Measurements from ENCODE around the gene HDAC9.

The HDAC9 gene

GRCh38 chr7:18995270-18995671, 499.7 kb downstream of the HDAC9 start:
- H3K27me3 ChIP-seq = no peaks in the 10 kb centered on the region
- H3K4me1 ChIP-seq = no peaks in the 10 kb centered on the region
- no peak overlapping the region for H3K9ac ChIP-seq
- H3K36me3 ChIP-seq = no peaks in the 10 kb centered on the region
- no peak for TF ChIP-seq Cebpa-rat (IDR thresholded peaks at IDR 0.05)
- no peaks in the 10 kb centered on the region for H3K9me3 ChIP-seq
- H4K20me1 ChIP-seq = no peaks in the 10 kb centered on the region
- H3K4me2 ChIP-seq = no peak overlapping the region
- H3K4me3 ChIP-seq = no peak overlapping the region
- no peak overlapping the region for H3K27ac ChIP-seq

- Histone ChIP-seq H3K9me3 (no peaks in the 10 kb centered on the region), H3K4me3 (no peak overlapping the region), H3K27ac (no peak overlapping the region), H3K27me3 (no peaks in the 10 kb centered on the region), H3K36me3 (no peaks in the 10 kb centered on the region), H3K9ac (no peak overlapping the region), H3K4me1 (no peaks in the 10 kb centered on the region), H4K20me1 (no peaks in the 10 kb centered on the region), H3K4me2 (no peak overlapping the region)
- no peak for TF ChIP-seq Cebpa-rat (IDR thresholded peaks at IDR 0.05)
Observed at GRCh38 chr7:18995811-18996426, 500.4 kb downstream of the HDAC9 start.

GRCh38 chr7:18996583-18996982, 501.0 kb downstream of the HDAC9 start:
- no peak for TF ChIP-seq Cebpa-rat (IDR thresholded peaks at IDR 0.05)
- Histone ChIP-seq H3K4me2 (no peak overlapping the region), H4K20me1 (no peaks in the 10 kb centered on the region), H3K4me1 (no peaks in the 10 kb centered on the region), H3K4me3 (no peak overlapping the region), H3K36me3 (no peaks in the 10 kb centered on the region), H3K27me3 (no peaks in the 10 kb centered on the region), H3K27ac (no peak overlapping the region), H3K9me3 (no peaks in the 10 kb centered on the region), H3K9ac (no peak overlapping the region)

GRCh38 chr7:18997477-18998150, 502.1 kb downstream of the HDAC9 start:
- H3K27me3 ChIP-seq = no peaks in the 10 kb centered on the region
- H3K9ac ChIP-seq = no peak overlapping the region
- no peak overlapping the region for H3K27ac ChIP-seq
- TF ChIP-seq Cebpa-rat (IDR thresholded peaks at IDR 0.05) = no peak
- no peak overlapping the region for H3K4me3 ChIP-seq
- no peak overlapping the region for H3K4me2 ChIP-seq
- no peaks in the 10 kb centered on the region for H3K36me3 ChIP-seq
- H3K4me1 ChIP-seq = no peaks in the 10 kb centered on the region
- H3K9me3 ChIP-seq = no peaks in the 10 kb centered on the region
- no peaks in the 10 kb centered on the region for H4K20me1 ChIP-seq

- Histone ChIP-seq H3K27ac (no peak overlapping the region), H3K4me2 (no peak overlapping the region)
- no peak for TF ChIP-seq Cebpa-rat (IDR thresholded peaks at IDR 0.05)
Observed at GRCh38 chr7:19000410-19000809, 504.9 kb downstream of the HDAC9 start.

GRCh38 chr7:19001854-19002253, 506.3 kb downstream of the HDAC9 start:
- H3K9ac ChIP-seq = no peak overlapping the region
- H3K4me1 ChIP-seq = no peaks in the 10 kb centered on the region
- H3K27me3 ChIP-seq = no peaks in the 10 kb centered on the region
- H3K4me3 ChIP-seq = no peak overlapping the region
- no peaks in the 10 kb centered on the region for H3K36me3 ChIP-seq
- H3K27ac ChIP-seq = no peak overlapping the region
- no peaks in the 10 kb centered on the region for H4K20me1 ChIP-seq
- H3K9me3 ChIP-seq = no peaks in the 10 kb centered on the region
- no peak for TF ChIP-seq Cebpa-rat (IDR thresholded peaks at IDR 0.05)
- no peak overlapping the region for H3K4me2 ChIP-seq

More at GRCh38 chr7:19000410-19000809, 504.9 kb downstream of the HDAC9 start:
- H3K9ac ChIP-seq = no peak overlapping the region
- no peaks in the 10 kb centered on the region for H3K36me3 ChIP-seq
- no peaks in the 10 kb centered on the region for H3K27me3 ChIP-seq
- H4K20me1 ChIP-seq = no peaks in the 10 kb centered on the region
- H3K9me3 ChIP-seq = no peaks in the 10 kb centered on the region
- no peak overlapping the region for H3K4me3 ChIP-seq
- no peaks in the 10 kb centered on the region for H3K4me1 ChIP-seq

GRCh38 chr7:19009241-19009935, 513.8 kb downstream of the HDAC9 start:
- H3K36me3 ChIP-seq = no peaks in the 10 kb centered on the region
- H3K27ac ChIP-seq = no peak overlapping the region
- no peak overlapping the region for H3K4me2 ChIP-seq
- no peaks in the 10 kb centered on the region for H3K4me1 ChIP-seq
- no peak overlapping the region for H3K9ac ChIP-seq
- TF ChIP-seq Cebpa-rat (IDR thresholded peaks at IDR 0.05) = no peak
- no peaks in the 10 kb centered on the region for H3K27me3 ChIP-seq
- H3K4me3 ChIP-seq = no peak overlapping the region
- H4K20me1 ChIP-seq = no peaks in the 10 kb centered on the region
- H3K9me3 ChIP-seq = no peaks in the 10 kb centered on the region

- no peaks in the 10 kb centered on the region for H3K9me3 ChIP-seq
- H3K27ac ChIP-seq = no peak overlapping the region
- H3K9ac ChIP-seq = no peak overlapping the region
- H3K36me3 ChIP-seq = no peaks in the 10 kb centered on the region
- H4K20me1 ChIP-seq = no peaks in the 10 kb centered on the region
- no peaks in the 10 kb centered on the region for H3K4me1 ChIP-seq
- H3K27me3 ChIP-seq = no peaks in the 10 kb centered on the region
- no peak overlapping the region for H3K4me2 ChIP-seq
- no peak overlapping the region for H3K4me3 ChIP-seq
- TF ChIP-seq Cebpa-rat (IDR thresholded peaks at IDR 0.05) = no peak
Observed at GRCh38 chr7:19009936-19010280, 514.4 kb downstream of the HDAC9 start.

GRCh38 chr7:19011212-19011611, 515.7 kb downstream of the HDAC9 start:
- no peak overlapping the region for H3K27ac ChIP-seq
- H3K27me3 ChIP-seq = no peaks in the 10 kb centered on the region
- H4K20me1 ChIP-seq = no peaks in the 10 kb centered on the region
- peaks cover 4% of the 10 kb centered on the region; the same call in 1 of the 2 replicates for H3K9me3 ChIP-seq
- H3K4me1 ChIP-seq = no peaks in the 10 kb centered on the region
- no peak overlapping the region for H3K4me3 ChIP-seq
- H3K36me3 ChIP-seq = no peaks in the 10 kb centered on the region
- no peak overlapping the region for H3K4me2 ChIP-seq
- no peak for TF ChIP-seq Cebpa-rat (IDR thresholded peaks at IDR 0.05)
- H3K9ac ChIP-seq = no peak overlapping the region

GRCh38 chr7:19015098-19015497, 519.5 kb downstream of the HDAC9 start:
- H3K9me3 ChIP-seq = peaks cover 4% of the 10 kb centered on the region; the same call in 1 of the 2 replicates
- no peaks in the 10 kb centered on the region for H4K20me1 ChIP-seq
- H3K4me3 ChIP-seq = no peak overlapping the region
- peaks cover 3% of the 10 kb centered on the region for H3K4me1 ChIP-seq
- H3K27me3 ChIP-seq = no peaks in the 10 kb centered on the region
- no peak overlapping the region for H3K9ac ChIP-seq
- H3K27ac ChIP-seq = no peak overlapping the region
- H3K4me2 ChIP-seq = no peak overlapping the region
- TF ChIP-seq Cebpa-rat (IDR thresholded peaks at IDR 0.05) = no peak
- no peaks in the 10 kb centered on the region for H3K36me3 ChIP-seq
